ENCODE data around the gene CNTNAP5. TPM values are rescaled to one million over a fixed set of nuclear protein-coding genes. Genes with fewer than 3 reads are reported as not detected.

Gene CNTNAP5
- total RNA-seq, 1 experiment from 2014 or later, result 0.48 TPM

DNA sequence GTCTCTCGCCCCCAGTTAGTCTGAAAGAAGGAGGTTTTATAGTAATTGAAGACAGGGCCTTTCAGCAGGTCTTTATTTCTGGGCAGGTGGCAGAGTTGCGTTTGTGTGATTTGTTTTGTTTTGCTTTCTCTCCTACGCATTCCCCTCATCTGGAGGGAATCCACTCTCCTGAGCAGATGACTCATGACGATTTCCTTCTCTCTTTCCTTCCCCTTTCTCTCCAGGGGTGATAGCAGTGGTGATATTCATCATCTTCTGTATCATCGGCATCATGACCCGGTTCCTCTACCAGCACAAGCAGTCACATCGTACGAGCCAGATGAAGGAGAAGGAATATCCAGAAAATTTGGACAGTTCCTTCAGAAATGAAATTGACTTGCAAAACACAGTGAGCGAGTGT is 888.8 kb downstream of the CNTNAP5 start:
- no CpG with 5 or more reads among the region's 9 CpGs for WGBS (ENCODE audit: extremely low coverage, insufficient read length, low lambda C conversion rate)
- Histone ChIP-seq H3K4ac (ENCODE audit: low read depth, low read length) (no peak overlapping the region), H3K79me2 (ENCODE audit: insufficient read depth, low read length) (no peaks in the 10 kb centered on the region), H2AFZ (ENCODE audit: low read length) (no peak overlapping the region), H3K56ac (ENCODE audit: insufficient read length, low read depth, low read length) (no peak overlapping the region), H2BK12ac (ENCODE audit: insufficient read length, low read depth, low read length) (no peak overlapping the region), H3K14ac (ENCODE audit: insufficient read depth, low read length) (no peak overlapping the region), H3K23me2 (ENCODE audit: insufficient read length, low read depth, low read length, poor library complexity, severe bottlenecking) (no peaks in the 10 kb centered on the region), H3K18ac (ENCODE audit: insufficient read length, low read depth, low read length) (no peak overlapping the region), H2BK5ac (ENCODE audit: insufficient read length, low read length) (no peak overlapping the region), H4K20me1 (ENCODE audit: control insufficient read depth, insufficient read depth, insufficient read length) (no peaks in the 10 kb centered on the region), H3K9ac (ENCODE audit: extremely low read depth, insufficient read length, low read length) (no peak overlapping the region), H4K5ac (ENCODE audit: insufficient read length, low read depth, low read length) (no peak overlapping the region), H2BK15ac (ENCODE audit: low read depth, low read length) (no peak overlapping the region), H3T11ph (ENCODE audit: low read length) (no peak overlapping the region), H4K8ac (replicated peaks; ENCODE audit: insufficient read length, low read depth, low read length) (no peak overlapping the region), H3K9me3 (ENCODE audit: control insufficient read depth, low read depth, low read length) (no peaks in the 10 kb centered on the region), H2AK5ac (ENCODE audit: insufficient read length, low read length) (no peak overlapping the region), H3K27me3 (ENCODE audit: insufficient read depth, low read length) (no peaks in the 10 kb centered on the region), H3K27ac (ENCODE audit: insufficient read length, low read depth, low read length) (no peak overlapping the region), H3K4me2 (ENCODE audit: insufficient read depth, insufficient read length, low read length) (no peak overlapping the region), H4K91ac (ENCODE audit: insufficient read length, low read depth, low read length) (no peak overlapping the region), H3K79me1 (ENCODE audit: insufficient read depth, low read depth, low read length, poor library complexity, severe bottlenecking) (no peaks in the 10 kb centered on the region), H2BK20ac (ENCODE audit: low read depth, low read length, poor library complexity, severe bottlenecking) (no peak overlapping the region), H2BK120ac (ENCODE audit: low read depth, low read length, poor library complexity, severe bottlenecking) (no peak overlapping the region), H3K4me1 (ENCODE audit: insufficient read depth, low read length) (no peaks in the 10 kb centered on the region), H3K23ac (ENCODE audit: insufficient read length, low read depth, low read length) (no peak overlapping the region)
- Mint-ChIP-seq H3K4me1 (peaks cover 6 to 17% of the 10 kb centered on the region in 2 experiments; a peak in 3 of 4 replicates), H3K9me3 (no peaks in the 10 kb centered on the region), H3K27ac (no peak overlapping the region), H3K36me3 (ENCODE audit: insufficient read depth in 1 of 3, low read depth in 3 of 3) (peaks cover 0 to 4% (median 0%) of the 10 kb centered on the region in 3 experiments; a peak in 2 of 7 replicates), H3K27me3 (ENCODE audit: low read depth) (no peaks in the 10 kb centered on the region), H3K4me3 (no peak overlapping the region)
- DNase-seq, result no peak
- TF ChIP-seq CTCF (conservative IDR thresholded peaks at IDR 0.05), result no peak
